PC-3 (cell line): ENCODE measurements around the gene FAM83E. TPM values are rescaled to one million over a fixed set of nuclear protein-coding genes. Genes with fewer than 3 reads are reported as not detected.

ENCODE experiments used
- ATAC-seq: fragments of 200-7000 bp; cut with Tn5 transposase; 2 replicates; pipeline ENCODE4 v1.9.1; 2020; ENCODE audit warnings: mild to moderate bottlenecking, moderate library complexity
- BruUV-seq: library from RNA; stranded (reverse); fragments of 400-500 nt; replicated peaks from 2 replicates; lab custom pipeline; 2021; lab: Mats Ljungman, UMichigan
- CTCF ChIA-PET: fragments of 300-600 bp; sonication (Branson Sonifier 250); formaldehyde crosslinking; loops from one replicate; lab custom pipeline; 2022; ENCODE audit warnings: antibody characterized with exemption; lab: Charles Lee
- POLR2A ChIA-PET: fragments of 300-600 bp; sonication (Branson Sonifier 250); formaldehyde crosslinking; loops from one replicate; lab custom pipeline; 2022; ENCODE audit warnings: antibody characterized with exemption; ENCODE audit not compliant: unreplicated experiment; lab: Charles Lee
- DNase-seq: peaks from one replicate; pipeline ENCODE4 v3.0.0-alpha.2; 2015
- H2AFZ ChIP-seq: fragments of 300-600 bp; sonication (generic); 2 replicates; pipeline ENCODE4 v1.6.0; 2016; ENCODE audit warnings: antibody characterized with exemption, low read length
- H3F3A ChIP-seq: fragments of 300-600 bp; sonication (generic); one replicate; pipeline ENCODE4 v1.6.0; 2017; ENCODE audit warnings: antibody characterized with exemption, low read length, control low read depth, mild to moderate bottlenecking; ENCODE audit not compliant: unreplicated experiment
- H3K27ac ChIP-seq: fragments of 300-600 bp; sonication (generic); 2 replicates; pipeline ENCODE4 v1.5.1; 2016; ENCODE audit warnings: mild to moderate bottlenecking, low read length
- H3K27me3 ChIP-seq: fragments of 300-600 bp; sonication (generic); 2 replicates; pipeline ENCODE4 v1.6.1; 2016; ENCODE audit warnings: low read length, mixed read lengths
- H3K36me3 ChIP-seq: fragments of 300-600 bp; sonication (generic); 2 replicates; pipeline ENCODE4 v1.6.1; 2016; ENCODE audit warnings: low read depth, mixed run types, low read length, mixed read lengths
- H3K4me1 ChIP-seq: fragments of 300-600 bp; sonication (generic); 2 replicates; pipeline ENCODE4 v1.5.1; 2016; ENCODE audit warnings: low read length; ENCODE audit not compliant: insufficient read depth
- H3K4me2 ChIP-seq: fragments of 300-600 bp; sonication (generic); 2 replicates; pipeline ENCODE4 v1.6.0; 2016; ENCODE audit warnings: low read length
- H3K4me3 ChIP-seq: fragments of 300-600 bp; sonication (generic); 2 replicates; pipeline ENCODE4 v1.5.1; 2016; ENCODE audit warnings: mild to moderate bottlenecking, low read length, mixed read lengths
- H3K79me2 ChIP-seq: fragments of 300-600 bp; sonication (generic); 2 replicates; pipeline ENCODE4 v1.6.1; 2017; ENCODE audit warnings: low read length, mixed read lengths
- H3K9ac ChIP-seq: fragments of 300-600 bp; sonication (generic); 2 replicates; pipeline ENCODE4 v1.6.0; 2016; ENCODE audit warnings: mild to moderate bottlenecking, low read length
- H3K9me2 ChIP-seq: fragments of 300-600 bp; sonication (generic); replicated peaks from 2 replicates; pipeline ENCODE4 v1.6.1; 2016; ENCODE audit warnings: mixed run types, low read length, mixed read lengths
- H3K9me3 ChIP-seq: fragments of 300-600 bp; sonication (generic); 2 replicates; pipeline ENCODE4 v1.6.1; 2016; ENCODE audit warnings: low read length, mixed read lengths
- H4K20me1 ChIP-seq: fragments of 300-600 bp; sonication (generic); 2 replicates; pipeline ENCODE4 v1.6.1; 2016; ENCODE audit warnings: low read length, mixed read lengths
- CTCF ChIP-seq: fragments of 300-600 bp; sonication (generic); conservative IDR thresholded peaks from 2 replicates; pipeline ENCODE4 v1.5.1; 2017; ENCODE audit warnings: antibody characterized with exemption, low read depth, mild to moderate bottlenecking, low read length
- EZH2 ChIP-seq: fragments of 300-600 bp; sonication (generic); IDR thresholded peaks from one replicate; pipeline ENCODE4 v1.6.1; 2017; ENCODE audit warnings: antibody characterized with exemption, mild to moderate bottlenecking, low read length; ENCODE audit not compliant: unreplicated experiment
- EZH2phosphoT487 ChIP-seq: fragments of 300-600 bp; sonication (generic); IDR thresholded peaks from 2 replicates; pipeline ENCODE4 v1.6.1; 2018; ENCODE audit warnings: mild to moderate bottlenecking, antibody characterized with exemption, low read length, borderline replicate concordance
- intact Hi-C: fragments of 100-400 bp; cut with micrococcal nuclease; formaldehyde crosslinking; loops from 2 replicates; pipeline ENCODE4 v1.9.0; 2023
- total RNA-seq: library from RNA; depleted of rRNA; stranded (reverse); fragments of >200 nt; gene quantifications from 2 replicates; pipeline ENCODE4 v1.2.3, GENCODE V29; 2014

The FAM83E gene
- total RNA-seq, 1 experiment from 2014 or later, result 4.6 TPM

GRCh38 chr19:48613024-48613851, 1.6 kb downstream of the FAM83E start:
- Histone ChIP-seq H3K4me1 (peaks cover 21% of the 10 kb centered on the region), H4K20me1 (peaks cover 28% of the 10 kb centered on the region), H3K79me2 (peaks cover 27% of the 10 kb centered on the region), H3K9ac (no peak overlapping the region), H3K27ac (no peak overlapping the region), H3K27me3 (no peaks in the 10 kb centered on the region), H3K4me2 (no peak overlapping the region), H3K4me3 (no peak overlapping the region), H3K9me2 (no peaks in the 10 kb centered on the region), H3K9me3 (no peaks in the 10 kb centered on the region), H2AFZ (no peak overlapping the region), H3K36me3 (peaks cover 31% of the 10 kb centered on the region), H3F3A (no peaks in the 10 kb centered on the region)
- ATAC-seq (no peak), DNase-seq (no peak)
- intact Hi-C loops, result no loop called here
- BruUV-seq, result no TSS peak
- ChIA-PET CTCF (no interaction called here), POLR2A (interaction anchor here (1.2 kb wide), 1 partner anchor 15 kb away, joined by 3 read pairs; no protein-coding TSS in a partner anchor)
- TF ChIP-seq EZH2phosphoT487 (no peak), CTCF (no peak), EZH2 (no peak)

- Histone ChIP-seq H2AFZ (no peak overlapping the region), H3K9me2 (no peaks in the 10 kb centered on the region), H3K4me1 (peaks cover 12% of the 10 kb centered on the region; the same call in 1 of the 2 replicates), H3K4me3 (no peak overlapping the region), H3K9me3 (no peaks in the 10 kb centered on the region), H3K27ac (no peak overlapping the region), H3K4me2 (no peak overlapping the region), H3K27me3 (no peaks in the 10 kb centered on the region), H3K79me2 (peaks cover 13% of the 10 kb centered on the region), H3K36me3 (peaks cover 18% of the 10 kb centered on the region), H3K9ac (no peak overlapping the region), H4K20me1 (peaks cover 15% of the 10 kb centered on the region), H3F3A (no peaks in the 10 kb centered on the region)
- intact Hi-C loops, result no loop called here
- POLR2A ChIA-PET, result no interaction called here
- no peak for ATAC-seq
- no peak for DNase-seq
- BruUV-seq, result no TSS peak
- no peak for TF ChIP-seq EZH2phosphoT487
- no peak for TF ChIP-seq EZH2
- TF ChIP-seq CTCF, result no peak
- CTCF ChIA-PET, result no interaction called here
These were observed 3.0 kb downstream of the FAM83E start for GRCh38 chr19:48611872-48612271.

DNA sequence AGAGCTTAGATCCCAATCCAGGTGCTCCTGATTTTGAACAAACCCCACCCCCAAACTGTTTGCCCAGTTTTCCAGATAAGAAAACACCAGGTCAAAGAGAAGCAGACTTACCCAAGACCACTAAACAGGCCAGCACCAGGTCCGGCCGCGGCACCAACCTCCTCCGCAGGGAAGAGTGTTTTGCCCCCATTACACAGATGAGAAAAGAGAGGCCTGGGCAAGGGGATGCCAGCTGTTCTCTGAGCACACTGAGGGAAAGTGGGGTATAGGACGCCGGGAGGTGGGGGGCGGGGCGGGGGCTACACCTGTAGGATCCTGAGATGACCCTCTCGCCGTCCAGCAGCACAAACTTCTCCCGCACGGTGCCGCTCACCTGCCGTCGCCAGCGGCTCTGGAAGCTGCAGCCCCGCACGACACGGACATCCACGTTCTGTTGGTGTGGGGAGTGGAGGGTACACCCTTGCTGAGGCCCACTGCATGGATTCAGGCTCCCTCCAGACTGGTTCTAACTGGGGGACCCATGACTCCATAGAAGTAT, 5.2 kb downstream of the FAM83E start:
- no peaks in the 10 kb centered on the region for H4K20me1 ChIP-seq
- H3K4me3 ChIP-seq, result no peak overlapping the region
- H2AFZ ChIP-seq, result no peak overlapping the region
- TF ChIP-seq EZH2phosphoT487, result no peak
- no peak for TF ChIP-seq CTCF
- TF ChIP-seq EZH2, result no peak
- no peak overlapping the region for H3K27ac ChIP-seq
- ATAC-seq (no peak), DNase-seq (no peak)
- CTCF ChIA-PET, result interaction anchor here (0.7 to 1.0 kb wide), 2 partner anchors 25 to 56 kb away, joined by 4 to 5 read pairs; no protein-coding TSS in a partner anchor
- BruUV-seq, result no TSS peak
- no peaks in the 10 kb centered on the region for H3K9me3 ChIP-seq
- no peak overlapping the region for H3K4me2 ChIP-seq
- H3K79me2 ChIP-seq, result no peaks in the 10 kb centered on the region
- intact Hi-C loops, result no loop called here
- H3K27me3 ChIP-seq, result no peaks in the 10 kb centered on the region
- no peaks in the 10 kb centered on the region for H3K36me3 ChIP-seq
- no peaks in the 10 kb centered on the region for H3K4me1 ChIP-seq
- H3F3A ChIP-seq, result no peaks in the 10 kb centered on the region
- POLR2A ChIA-PET, result no interaction called here
- H3K9me2 ChIP-seq, result no peaks in the 10 kb centered on the region
- H3K9ac ChIP-seq, result no peak overlapping the region
